GM18507 (cell line): ENCODE measurements around the gene ARL8B.
"Not testable (repeated sequence)": the region's sequence is repeated elsewhere in the genome, so short reads cannot be mapped to it uniquely, and the experiment has no call there.

Source experiments
- DNase-seq: peaks from one replicate; pipeline ENCODE4 v3.0.0; 2011; ENCODE audit warnings: low read depth; ENCODE audit not compliant: insufficient read length; ENCODE audit errors: extremely low spot score
- FAIRE-seq: peaks from 2 replicates; lab custom pipeline; 2011; peaks lifted over from hg19 to GRCh38; lab: Jason Lieb, UNC

Gene ARL8B

GRCh38 chr3:5140839-5141238, 18.7 kb downstream of the ARL8B start:
- DNase-seq: no peak
- no peak for FAIRE-seq

GRCh38 chr3:5141760-5142159, 19.7 kb downstream of the ARL8B start:
- FAIRE-seq (no peak), DNase-seq (no peak)

- no peak for FAIRE-seq
- DNase-seq: no peak
Measured at GRCh38 chr3:5143464-5143863, 21.4 kb downstream of the ARL8B start.

- DNase-seq (no peak), FAIRE-seq (no peak)
Measured at GRCh38 chr3:5144316-5144994, 22.4 kb downstream of the ARL8B start.

- no peak for FAIRE-seq
- DNase-seq: no peak
Measured at GRCh38 chr3:5145120-5145519, 23.0 kb downstream of the ARL8B start.

GRCh38 chr3:5147152-5147551, 25.1 kb downstream of the ARL8B start:
- not testable (repeated sequence) for DNase-seq

GRCh38 chr3:5149306-5149880, 27.3 kb downstream of the ARL8B start:
- no peak for DNase-seq
- FAIRE-seq: no peak

More at GRCh38 chr3:5147152-5147551, 25.1 kb downstream of the ARL8B start:
- FAIRE-seq: not testable (repeated sequence)

GRCh38 chr3:5151586-5151985, 29.5 kb downstream of the ARL8B start:
- no peak for DNase-seq
- no peak for FAIRE-seq

GRCh38 chr3:5153074-5153473, 31.0 kb downstream of the ARL8B start:
- FAIRE-seq (no peak), DNase-seq (no peak)

GRCh38 chr3:5155241-5155640, 33.1 kb downstream of the ARL8B start:
- FAIRE-seq (no peak), DNase-seq (no peak)

- no peak for FAIRE-seq
Measured at GRCh38 chr3:5160321-5160720, 38.2 kb downstream of the ARL8B start.

GRCh38 chr3:5160940-5161858, 39.1 kb downstream of the ARL8B start:
- no peak for DNase-seq
- no peak for FAIRE-seq

More at GRCh38 chr3:5160321-5160720, 38.2 kb downstream of the ARL8B start:
- no peak for DNase-seq

GRCh38 chr3:5162102-5162501, 40.0 kb downstream of the ARL8B start:
- DNase-seq (no peak), FAIRE-seq (no peak)

- DNase-seq (no peak), FAIRE-seq (no peak)
Measured at GRCh38 chr3:5165698-5166097, 43.6 kb downstream of the ARL8B start.

- no peak for FAIRE-seq
- DNase-seq: no peak
Measured at GRCh38 chr3:5166846-5167245, 44.8 kb downstream of the ARL8B start.

- DNase-seq (no peak), FAIRE-seq (no peak)
Measured at GRCh38 chr3:5168110-5168509, 46.0 kb downstream of the ARL8B start.

GRCh38 chr3:5169807-5170206, 47.7 kb downstream of the ARL8B start:
- FAIRE-seq: no peak
- DNase-seq: no peak

GRCh38 chr3:5170975-5171374, 48.9 kb downstream of the ARL8B start:
- DNase-seq: no peak
- FAIRE-seq: no peak

GRCh38 chr3:5172018-5172417, 49.9 kb downstream of the ARL8B start:
- no peak for FAIRE-seq
- no peak for DNase-seq

GRCh38 chr3:5179036-5179435, 56.9 kb downstream of the ARL8B start:
- FAIRE-seq, DNase-seq: not testable (repeated sequence)
